ENCODE results near the gene DNAJC6.
"Not testable (repeated sequence)": the region's sequence is repeated elsewhere in the genome, so short reads cannot be mapped to it uniquely, and the experiment has no call there.

The DNAJC6 gene

GRCh38 chr1:65434760-65435159 lies 125.4 kb downstream of the DNAJC6 start:
- DNase-seq: no peak

- no peak for DNase-seq
These were observed 126.6 kb downstream of the DNAJC6 start for GRCh38 chr1:65435987-65436386.

DNA sequence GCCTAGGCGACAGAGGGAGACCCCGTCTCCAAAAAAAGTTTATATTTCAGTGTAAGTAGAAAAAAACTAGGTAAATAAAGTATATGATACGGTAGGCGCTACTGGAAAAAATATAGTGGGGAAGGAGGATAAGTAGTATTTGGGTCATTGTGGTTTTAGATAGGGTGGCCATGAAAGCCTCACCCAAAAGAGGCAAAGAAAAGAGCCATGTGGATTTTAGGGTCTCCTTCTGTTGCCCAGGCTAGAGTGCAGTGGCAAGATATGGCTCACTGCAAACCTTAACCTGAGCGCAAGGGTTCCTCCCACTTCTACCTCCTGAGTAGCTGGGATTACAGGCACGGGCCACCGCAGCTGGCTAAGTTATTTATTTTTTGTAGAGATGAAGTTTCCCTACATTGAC lies 128.3 kb downstream of the DNAJC6 start:
- no peak for DNase-seq

DNA sequence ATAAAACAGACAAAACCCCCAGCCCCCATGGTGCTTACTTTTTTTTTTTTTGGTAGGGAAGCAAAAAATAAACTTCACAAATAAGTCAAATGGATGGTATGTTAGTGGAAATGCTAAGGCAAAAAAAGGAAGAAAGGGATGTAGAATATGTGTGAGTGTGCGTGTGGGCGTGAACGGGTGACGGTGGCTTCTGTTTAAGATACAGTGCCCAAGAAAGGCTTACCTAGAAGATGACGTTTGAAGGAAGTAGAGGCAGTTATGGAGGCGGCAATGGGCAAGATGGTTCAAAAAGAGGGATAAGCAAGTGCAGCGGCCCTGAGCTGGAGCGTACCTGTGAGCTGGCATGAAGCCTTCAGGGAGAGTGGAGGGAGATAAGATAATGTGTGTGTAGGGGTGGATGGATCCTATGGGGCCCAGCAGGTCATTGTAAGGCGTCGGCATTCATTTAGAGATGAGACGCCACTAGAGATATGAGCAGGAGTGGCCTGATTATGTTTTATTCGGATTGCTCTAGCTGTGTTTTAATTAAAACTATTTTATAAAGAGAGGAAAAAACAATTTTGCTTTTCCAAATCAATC lies 131.1 kb downstream of the DNAJC6 start:
- DNase-seq: no peak

DNA sequence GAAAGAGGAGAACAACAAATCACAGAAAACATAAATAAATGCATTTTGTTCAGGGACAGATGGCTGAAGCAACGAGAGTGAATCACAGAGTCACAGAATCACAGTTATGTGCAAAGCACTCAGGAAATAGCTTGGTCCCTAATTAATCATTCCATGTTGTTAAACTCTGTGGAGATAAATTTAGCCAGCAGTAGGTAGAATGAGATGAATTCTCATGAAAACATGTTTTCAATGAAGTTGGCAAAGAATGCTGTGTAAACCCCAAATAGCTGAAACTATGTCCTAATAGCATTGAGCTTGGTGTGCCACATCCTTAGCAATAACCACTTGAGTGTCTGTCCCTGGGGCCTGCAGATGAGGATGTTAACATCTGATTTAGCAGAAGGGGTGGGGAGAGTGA lies 131.6 kb downstream of the DNAJC6 start:
- no peak for DNase-seq

- DNase-seq: no peak
These were observed 132.1 kb downstream of the DNAJC6 start for GRCh38 chr1:65441464-65441863.

DNA sequence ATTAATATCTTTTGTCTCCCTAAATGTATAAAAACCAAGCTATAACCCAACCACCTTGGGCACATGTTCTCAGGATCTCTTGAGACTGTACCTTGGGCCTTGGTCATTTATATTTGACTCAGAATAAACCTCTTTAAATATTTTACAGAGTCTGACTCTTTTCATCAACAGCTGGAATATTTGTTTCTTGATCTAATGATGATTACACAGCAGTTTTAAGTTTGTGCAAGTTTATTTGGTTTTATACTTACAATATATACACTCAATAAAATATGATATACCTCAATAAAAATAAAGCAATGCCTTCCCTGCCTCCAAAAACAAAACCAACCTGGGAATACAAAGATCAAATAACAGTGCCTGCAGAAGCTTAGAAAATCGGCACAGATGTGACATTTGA lies 133.1 kb downstream of the DNAJC6 start:
- DNase-seq: no peak

GRCh38 chr1:65443647-65444046 lies 134.3 kb downstream of the DNAJC6 start:
- DNase-seq: no peak

DNA sequence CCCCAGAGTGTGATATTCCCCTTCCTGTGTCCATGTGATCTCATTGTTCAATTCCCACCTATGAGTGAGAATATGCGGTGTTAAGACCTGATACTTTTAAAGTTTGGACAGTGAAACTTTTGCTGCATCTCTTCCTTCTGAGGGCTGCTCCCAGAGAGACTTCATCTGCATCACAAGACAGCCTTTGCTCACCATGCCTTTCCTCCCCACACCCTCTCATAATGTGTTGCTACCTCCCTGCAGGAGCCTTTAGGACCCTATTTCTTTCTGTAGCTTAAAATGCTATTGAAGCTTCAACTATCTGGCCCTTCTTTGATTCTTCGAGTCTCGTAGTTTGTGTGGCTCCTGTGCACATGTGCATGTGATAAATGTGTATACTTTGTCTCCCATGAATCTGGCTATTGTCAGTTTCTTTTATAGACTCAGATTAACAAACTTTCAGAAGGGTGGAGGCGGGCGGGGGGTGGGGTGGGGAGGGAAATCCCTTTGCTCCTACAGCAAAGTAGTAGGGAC lies 134.8 kb downstream of the DNAJC6 start:
- no peak for DNase-seq

DNA sequence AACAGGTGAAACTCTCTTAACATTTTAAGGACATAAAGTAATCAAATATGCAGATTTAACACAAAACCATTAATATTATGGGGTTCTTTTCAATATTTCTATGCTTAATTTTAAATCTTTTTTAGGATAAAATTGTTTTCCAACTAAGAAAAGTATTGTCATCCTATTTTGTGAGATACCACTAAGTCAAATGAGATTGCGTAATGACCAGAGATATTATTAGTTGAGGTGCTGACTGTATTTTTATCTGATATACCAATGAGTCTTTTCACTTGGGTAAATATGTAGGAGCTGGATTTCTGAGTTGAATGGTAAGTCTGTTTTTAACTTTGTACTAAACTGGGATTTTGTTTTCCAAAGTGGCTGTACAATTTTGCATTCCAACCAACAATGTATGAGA lies 136.5 kb downstream of the DNAJC6 start:
- DNase-seq: no peak

GRCh38 chr1:65449214-65449823 lies 140.0 kb downstream of the DNAJC6 start:
- no peak for DNase-seq

GRCh38 chr1:65455678-65456077 lies 146.3 kb downstream of the DNAJC6 start:
- DNase-seq: not testable (repeated sequence)

- DNase-seq: no peak
These were observed 147.1 kb downstream of the DNAJC6 start for GRCh38 chr1:65456481-65456880.

DNA sequence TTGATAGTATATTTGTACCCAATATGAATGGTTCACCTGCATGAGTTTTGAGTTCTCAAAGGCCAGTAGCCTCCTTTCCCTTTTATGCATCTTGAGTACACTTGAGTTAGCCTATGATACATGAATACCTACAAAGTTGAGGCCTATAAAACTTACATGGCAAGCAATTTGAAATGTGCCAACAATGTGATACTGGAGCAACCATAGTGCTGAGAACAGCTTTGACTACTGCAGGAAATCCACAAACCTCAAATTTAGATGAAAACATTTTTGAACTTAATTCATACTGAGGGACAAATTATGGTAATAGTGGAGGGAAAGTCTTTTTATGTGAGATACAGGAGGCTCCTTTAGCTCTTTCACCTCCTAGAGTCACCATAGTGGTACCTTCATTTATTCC lies 148.5 kb downstream of the DNAJC6 start:
- no peak for DNase-seq

GRCh38 chr1:65458730-65459396 lies 149.5 kb downstream of the DNAJC6 start:
- DNase-seq: no peak

DNA sequence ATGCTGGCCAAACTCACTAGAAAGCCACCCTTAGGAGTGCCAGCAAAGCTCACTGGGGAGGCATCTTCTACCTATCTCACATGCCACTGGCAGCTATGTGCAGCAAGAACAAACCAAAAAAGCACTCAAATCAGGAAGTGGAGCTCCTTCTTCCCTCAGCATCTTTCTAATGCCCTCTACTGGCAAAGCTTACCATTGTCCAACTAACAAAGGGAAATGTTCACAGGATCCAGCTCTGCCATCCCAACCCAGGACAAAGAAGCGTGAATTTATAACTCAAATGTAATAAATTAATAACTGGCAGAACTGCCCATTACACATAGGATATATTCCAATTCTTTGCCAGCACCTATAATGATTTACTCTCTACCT lies 150.0 kb downstream of the DNAJC6 start:
- peak; percentile 43 for DNase-seq

Measured in DMS153 (cell line).